Caco-2 (cell line): ENCODE data around the gene VTN. TPM values are rescaled to one million over a fixed set of nuclear protein-coding genes. Genes with fewer than 3 reads are reported as not detected.

Experiments used
- BruUV-seq: library from RNA; stranded (reverse); fragments of 400-500 nt; replicated peaks from 2 replicates; lab custom pipeline; 2021; lab: Mats Ljungman, UMichigan
- CTCF ChIA-PET: fragments of 300-600 bp; sonication (Branson Sonifier 250); formaldehyde crosslinking; loops from one replicate; lab custom pipeline; 2022; ENCODE audit warnings: antibody characterized with exemption; lab: Charles Lee
- POLR2A ChIA-PET: fragments of 300-600 bp; sonication (Branson Sonifier 250); formaldehyde crosslinking; loops from one replicate; lab custom pipeline; 2022; ENCODE audit warnings: antibody characterized with exemption; lab: Charles Lee
- DNase-seq, 2 experiments: peaks; one replicate each; pipeline versions ENCODE4 v3.0.0 to v3.0.0-alpha.2; 2020 to 2022
- H3K27me3 ChIP-seq: replicated peaks from 2 replicates; pipeline ENCODE4 v1.6.0; 2011; ENCODE audit warnings: low read length; ENCODE audit not compliant: control insufficient read depth, insufficient read depth
- H3K36me3 ChIP-seq: 2 replicates; pipeline ENCODE4 v1.5.1; 2011; ENCODE audit warnings: low read length; ENCODE audit not compliant: control insufficient read depth, insufficient read depth
- H3K4me1 ChIP-seq: fragments of 250-450 bp; sonication (Bioruptor Pico); 2 replicates; pipeline ENCODE4 v1.5.1; 2020; ENCODE audit warnings: mild to moderate bottlenecking
- H3K4me3 ChIP-seq: 2 replicates; pipeline ENCODE4 v1.5.1; 2011; ENCODE audit warnings: low read depth, mild to moderate bottlenecking, control low read depth, low read length
- H3K9me3 ChIP-seq: fragments of 250-450 bp; sonication (Bioruptor Pico); 2 replicates; pipeline ENCODE4 v1.5.1; 2020; ENCODE audit warnings: mild to moderate bottlenecking, moderate library complexity
- H3K27ac Mint-ChIP-seq: one replicate; pipeline ENCODE4 v1.8.0; 2022; ENCODE audit warnings: mixed read lengths; ENCODE audit not compliant: unreplicated experiment
- H3K27me3 Mint-ChIP-seq: one replicate; pipeline ENCODE4 v1.8.0; 2022; ENCODE audit warnings: mixed read lengths; ENCODE audit not compliant: insufficient read depth, unreplicated experiment
- H3K36me3 Mint-ChIP-seq: one replicate; pipeline ENCODE4 v1.8.0; 2022; ENCODE audit warnings: mild to moderate bottlenecking, mixed read lengths; ENCODE audit not compliant: insufficient read depth, unreplicated experiment
- H3K4me1 Mint-ChIP-seq: one replicate; pipeline ENCODE4 v1.8.0; 2022; ENCODE audit warnings: low read depth, mixed read lengths; ENCODE audit not compliant: unreplicated experiment
- H3K4me3 Mint-ChIP-seq: one replicate; pipeline ENCODE4 v1.8.0; 2022; ENCODE audit warnings: mild to moderate bottlenecking, moderate library complexity, mixed read lengths; ENCODE audit not compliant: unreplicated experiment
- H3K9me3 Mint-ChIP-seq: one replicate; pipeline ENCODE4 v1.8.0; 2022; ENCODE audit warnings: mixed read lengths; ENCODE audit not compliant: unreplicated experiment
- intact Hi-C: fragments of 100-400 bp; cut with micrococcal nuclease; formaldehyde crosslinking; loops from one replicate; pipeline ENCODE4 v1.10.0; 2022; ENCODE audit not compliant: unreplicated experiment
- total RNA-seq: library from RNA; stranded (reverse); gene quantifications from 2 replicates; pipeline ENCODE4 v1.2.3, GENCODE V29; 2022
- TF ChIP-seq, protein P1 (sequence below), 2 experiments: fragments of 200-600 bp in 1 of 2; IDR thresholded peaks; 1 replicate in 1 of 2; 2 replicates in 1 of 2; pipeline versions ENCODE4 v1.5.1 to v1.8.0; 2011 to 2022; ENCODE audit warnings: antibody characterized with exemption in 1 of 2, control low read depth in 1 of 2, inconsistent platforms in 1 of 2, low read depth in 1 of 2, low read length in 1 of 2, mild to moderate bottlenecking in 1 of 2, moderate library complexity in 1 of 2; ENCODE audit not compliant: insufficient read depth in 1 of 2, severe bottlenecking in 1 of 2, unreplicated experiment in 1 of 2

The VTN gene
- total RNA-seq, 1 experiment from 2014 or later, result 273 TPM

DNA sequence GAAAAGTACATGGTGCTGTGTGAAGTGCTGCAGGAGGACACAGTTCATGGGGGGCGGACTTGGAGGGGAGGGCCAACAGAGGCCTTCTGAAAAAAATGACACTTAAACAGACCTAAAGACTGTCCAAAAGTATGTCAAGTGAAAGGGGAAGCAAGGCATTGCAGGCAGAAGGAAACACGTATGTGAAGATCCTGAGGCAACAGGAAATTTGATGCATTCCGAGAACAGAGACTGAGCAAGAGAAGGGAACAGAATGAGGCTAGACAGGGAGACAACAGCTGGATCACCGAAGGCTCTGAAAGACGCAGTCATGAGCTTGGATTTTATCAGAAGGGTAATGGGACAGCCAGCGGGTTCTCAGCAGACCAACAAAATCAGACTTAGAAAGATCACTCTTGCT lies 35.9 kb downstream of the VTN start:
- H3K36me3 ChIP-seq, result peaks cover 9% of the 10 kb centered on the region
- BruUV-seq, result no TSS peak
- CTCF ChIA-PET, result interaction anchor here (2.4 to 3.0 kb wide), 6 partner anchors 15 to 106 kb away, joined by 14 to 44 read pairs (median 36); partner anchors contain the start of genes POLDIP2, SARM1, TMEM97 and VTN
- peaks cover 33% of the 10 kb centered on the region for H3K4me1 Mint-ChIP-seq
- H3K9me3 Mint-ChIP-seq, result no peaks in the 10 kb centered on the region
- POLR2A ChIA-PET, result interaction anchor here (2.5 to 3.0 kb wide), 5 partner anchors 10 to 36 kb away, joined by 11 to 139 read pairs (median 75); partner anchors contain the start of genes POLDIP2, SARM1, TMEM97 and VTN
- H3K9me3 ChIP-seq, result no peaks in the 10 kb centered on the region
- TF ChIP-seq, protein P1, sequence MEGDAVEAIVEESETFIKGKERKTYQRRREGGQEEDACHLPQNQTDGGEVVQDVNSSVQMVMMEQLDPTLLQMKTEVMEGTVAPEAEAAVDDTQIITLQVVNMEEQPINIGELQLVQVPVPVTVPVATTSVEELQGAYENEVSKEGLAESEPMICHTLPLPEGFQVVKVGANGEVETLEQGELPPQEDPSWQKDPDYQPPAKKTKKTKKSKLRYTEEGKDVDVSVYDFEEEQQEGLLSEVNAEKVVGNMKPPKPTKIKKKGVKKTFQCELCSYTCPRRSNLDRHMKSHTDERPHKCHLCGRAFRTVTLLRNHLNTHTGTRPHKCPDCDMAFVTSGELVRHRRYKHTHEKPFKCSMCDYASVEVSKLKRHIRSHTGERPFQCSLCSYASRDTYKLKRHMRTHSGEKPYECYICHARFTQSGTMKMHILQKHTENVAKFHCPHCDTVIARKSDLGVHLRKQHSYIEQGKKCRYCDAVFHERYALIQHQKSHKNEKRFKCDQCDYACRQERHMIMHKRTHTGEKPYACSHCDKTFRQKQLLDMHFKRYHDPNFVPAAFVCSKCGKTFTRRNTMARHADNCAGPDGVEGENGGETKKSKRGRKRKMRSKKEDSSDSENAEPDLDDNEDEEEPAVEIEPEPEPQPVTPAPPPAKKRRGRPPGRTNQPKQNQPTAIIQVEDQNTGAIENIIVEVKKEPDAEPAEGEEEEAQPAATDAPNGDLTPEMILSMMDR (IDR thresholded peaks at IDR 0.05; ENCODE audit: insufficient read depth in 1 of 2, low read depth in 1 of 2, low read length in 1 of 2, severe bottlenecking in 1 of 2, unreplicated experiment in 1 of 2), result no peak
- peaks cover 77% of the 10 kb centered on the region for H3K36me3 Mint-ChIP-seq
- H3K27me3 ChIP-seq, result no peaks in the 10 kb centered on the region
- peak in 1 of 2 experiments; percentile 21 for DNase-seq
- H3K27ac Mint-ChIP-seq, result peak overlapping the region; percentile 98
- peaks cover 27% of the 10 kb centered on the region for H3K4me1 ChIP-seq
- peak overlapping the region; percentile 86 for H3K4me3 ChIP-seq
- no peaks in the 10 kb centered on the region for H3K27me3 Mint-ChIP-seq
- intact Hi-C loops, result loop anchor here (10.0 kb wide), 1 partner anchor 241 kb away; the partner anchor contains the start of genes ALDOC and PIGS
- H3K4me3 Mint-ChIP-seq, result peak overlapping the region; percentile 97

DNA sequence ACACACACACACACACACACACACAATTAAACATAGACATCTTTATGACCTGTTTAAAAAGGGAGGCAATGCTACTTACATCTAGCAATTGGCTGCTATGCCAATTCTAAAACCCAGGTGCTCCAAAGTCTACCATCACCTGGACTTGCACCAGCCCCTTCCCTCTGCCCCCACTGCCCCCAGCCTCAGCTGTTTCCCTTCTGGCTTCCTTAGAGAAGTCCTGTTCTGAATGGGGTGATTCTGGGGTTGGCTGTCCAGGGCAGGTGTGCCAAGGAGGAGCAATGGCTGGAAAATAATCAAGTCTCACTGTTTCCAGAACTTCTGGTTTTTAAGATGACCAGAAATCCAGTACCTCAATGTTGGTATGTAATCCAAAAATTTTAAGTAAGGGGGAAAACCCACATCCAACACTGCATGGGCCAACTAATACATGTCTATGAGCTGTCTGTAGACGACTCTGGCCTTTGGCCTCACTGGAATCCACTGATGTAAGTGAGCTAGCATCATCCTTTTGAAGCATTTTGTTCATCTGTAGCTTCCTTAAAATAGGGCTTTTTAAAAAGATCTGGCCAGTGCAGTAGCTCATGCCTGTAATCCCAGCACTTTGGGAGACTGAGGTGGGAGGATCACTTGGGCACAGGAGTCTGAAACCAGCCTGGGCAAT lies 36.9 kb downstream of the VTN start:
- Mint-ChIP-seq H3K27me3 (no peaks in the 10 kb centered on the region), H3K9me3 (no peaks in the 10 kb centered on the region), H3K4me1 (peaks cover 40% of the 10 kb centered on the region), H3K4me3 (peak overlapping the region; percentile 97), H3K27ac (no peak overlapping the region), H3K36me3 (peaks cover 77% of the 10 kb centered on the region)
- Histone ChIP-seq H3K27me3 (no peaks in the 10 kb centered on the region), H3K9me3 (no peaks in the 10 kb centered on the region), H3K36me3 (peaks cover 9% of the 10 kb centered on the region), H3K4me3 (no peak overlapping the region), H3K4me1 (peaks cover 36% of the 10 kb centered on the region)
- ChIA-PET CTCF (interaction anchor here (0.6 kb wide), 1 partner anchor 480 kb away, joined by 4 read pairs; no protein-coding TSS in a partner anchor), POLR2A (interaction anchor here (0.5 kb wide), 1 partner anchor 24 kb away, joined by 3 read pairs; the partner anchor contains the start of gene POLDIP2)
- DNase-seq, result peak in 1 of 2 experiments; percentile 36
- TF ChIP-seq, protein P1 (IDR thresholded peaks at IDR 0.05; ENCODE audit: insufficient read depth in 1 of 2, low read depth in 1 of 2, low read length in 1 of 2, severe bottlenecking in 1 of 2, unreplicated experiment in 1 of 2), result no peak
- BruUV-seq, result no TSS peak
- intact Hi-C loops, result loop anchor here (10.0 kb wide), 1 partner anchor 242 kb away; the partner anchor contains the start of genes ALDOC and PIGS

DNA sequence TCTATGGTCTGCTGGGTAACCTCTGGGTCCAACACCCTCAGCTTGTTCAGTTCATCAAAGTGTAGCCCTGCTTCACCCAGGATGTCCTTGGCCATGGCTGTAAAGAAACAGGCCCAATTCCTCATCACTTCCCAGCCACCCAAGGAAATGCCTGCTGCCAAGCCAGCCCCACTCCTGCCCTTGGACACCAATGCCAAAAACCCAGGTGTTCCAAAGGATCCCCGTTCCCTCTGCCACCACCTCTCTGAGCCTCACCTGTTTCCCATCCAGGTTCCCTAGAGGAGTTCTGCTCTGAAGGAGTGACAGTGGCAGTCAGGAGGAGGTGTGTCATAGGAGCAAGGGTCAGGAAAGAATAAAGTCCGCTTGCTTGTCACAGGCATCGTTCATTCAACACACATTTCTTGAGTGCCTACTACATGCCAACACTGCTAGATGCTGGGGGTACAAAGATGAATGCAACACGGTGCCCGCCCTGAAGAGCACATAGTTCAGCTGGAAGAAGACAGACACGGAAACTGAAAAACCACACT lies 38.2 kb downstream of the VTN start:
- TF ChIP-seq, protein P1 (IDR thresholded peaks at IDR 0.05; ENCODE audit: insufficient read depth in 1 of 2, low read depth in 1 of 2, low read length in 1 of 2, severe bottlenecking in 1 of 2, unreplicated experiment in 1 of 2), result no peak
- BruUV-seq, result no TSS peak
- Mint-ChIP-seq H3K4me3 (peak overlapping the region; percentile 2), H3K27me3 (no peaks in the 10 kb centered on the region), H3K27ac (no peak overlapping the region), H3K4me1 (peaks cover 37% of the 10 kb centered on the region), H3K9me3 (no peaks in the 10 kb centered on the region), H3K36me3 (peaks cover 82% of the 10 kb centered on the region)
- intact Hi-C loops, result loop anchor here (10.0 kb wide), 1 partner anchor 243 kb away; the partner anchor contains the start of genes ALDOC and PIGS
- Histone ChIP-seq H3K9me3 (no peaks in the 10 kb centered on the region), H3K36me3 (peaks cover 10% of the 10 kb centered on the region), H3K4me3 (no peak overlapping the region), H3K27me3 (no peaks in the 10 kb centered on the region), H3K4me1 (peaks cover 40% of the 10 kb centered on the region)
- CTCF ChIA-PET, result interaction anchor here (1.1 to 1.3 kb wide), 2 partner anchors 12 to 26 kb away, joined by 4 read pairs; no protein-coding TSS in a partner anchor
- peak in 1 of 2 experiments; percentile 47 for DNase-seq
- POLR2A ChIA-PET, result interaction anchor here (0.6 kb wide), 1 partner anchor 67 kb away, joined by 3 read pairs; no protein-coding TSS in a partner anchor
